SK-N-SH treated with all-trans-retinoic acid at 6 μM for 48 hours (cell line): Measurements from ENCODE around the gene CNDP1.

Experiments used
- ATAC-seq: fragments of 200-7000 bp; cut with Tn5 transposase; 3 replicates; pipeline ENCODE4 v1.9.1; 2020; ENCODE audit warnings: mild to moderate bottlenecking, moderate library complexity
- ARNTL ChIP-seq: fragments of 450-650 bp; formaldehyde crosslinking; IDR thresholded peaks from 2 replicates; pipeline ENCODE4 v1.5.0; 2020; ENCODE audit warnings: low read depth, mild to moderate bottlenecking, moderate library complexity, borderline replicate concordance
- BACH2 ChIP-seq: fragments of 250-450 bp; sonication (Bioruptor Pico); IDR thresholded peaks from 2 replicates; pipeline ENCODE4 v1.9.0; 2021; ENCODE audit warnings: mild to moderate bottlenecking, borderline replicate concordance
- CREB5 ChIP-seq: fragments of 250-450 bp; sonication (Bioruptor Pico); IDR thresholded peaks from 2 replicates; pipeline ENCODE4 v1.5.1; 2020; ENCODE audit warnings: low read depth, mild to moderate bottlenecking, moderate library complexity
- CSDC2 ChIP-seq: fragments of 250-450 bp; sonication (Bioruptor Pico); IDR thresholded peaks from 2 replicates; pipeline ENCODE4 v1.5.0; 2020; ENCODE audit warnings: mild to moderate bottlenecking, moderate library complexity
- ESRRG ChIP-seq: fragments of 250-450 bp; sonication (Bioruptor Pico); IDR thresholded peaks from 2 replicates; pipeline ENCODE4 v1.6.1; 2021; ENCODE audit warnings: mild to moderate bottlenecking
- ISL1 ChIP-seq: fragments of 250-450 bp; sonication (Bioruptor Pico); IDR thresholded peaks from 2 replicates; pipeline ENCODE4 v2.1.2; 2022; ENCODE audit warnings: mild to moderate bottlenecking, moderate library complexity
- OSR1 ChIP-seq: fragments of 250-450 bp; sonication (Bioruptor Pico); IDR thresholded peaks from 2 replicates; pipeline ENCODE4 v1.8.0; 2022; ENCODE audit warnings: moderate library complexity, mild to moderate bottlenecking, inconsistent platforms
- PATZ1 ChIP-seq: fragments of 250-450 bp; sonication (Bioruptor Pico); IDR thresholded peaks from 2 replicates; pipeline ENCODE4 v1.8.0; 2020; ENCODE audit warnings: mild to moderate bottlenecking, moderate library complexity, borderline replicate concordance
- POU6F1 ChIP-seq: fragments of 250-450 bp; sonication (Bioruptor Pico); IDR thresholded peaks from 2 replicates; pipeline ENCODE4 v1.8.0; 2021; ENCODE audit warnings: low read depth, mild to moderate bottlenecking, moderate library complexity, borderline replicate concordance
- PPARA ChIP-seq: fragments of 250-450 bp; sonication (Bioruptor Pico); IDR thresholded peaks from 2 replicates; pipeline ENCODE4 v1.5.0; 2020; ENCODE audit warnings: mild to moderate bottlenecking, borderline replicate concordance
- TCF4 ChIP-seq: fragments of 250-450 bp; sonication (Bioruptor Pico); IDR thresholded peaks from 2 replicates; pipeline ENCODE4 v1.8.0; 2021; ENCODE audit warnings: mild to moderate bottlenecking, moderate library complexity, borderline replicate concordance
- TSHZ2 ChIP-seq: fragments of 250-450 bp; sonication (Bioruptor Pico); IDR thresholded peaks from 2 replicates; pipeline ENCODE4 v1.5.0; 2020; ENCODE audit warnings: mild to moderate bottlenecking, moderate library complexity
- ZC3H10 ChIP-seq: fragments of 250-450 bp; sonication (Bioruptor Pico); IDR thresholded peaks from 2 replicates; pipeline ENCODE4 v1.5.1; 2021; ENCODE audit warnings: mild to moderate bottlenecking, moderate library complexity
- ZFP3 ChIP-seq: fragments of 250-450 bp; sonication (Bioruptor Pico); IDR thresholded peaks from 2 replicates; pipeline ENCODE4 v1.5.0; 2020; ENCODE audit warnings: mild to moderate bottlenecking, moderate library complexity
- ZFP30 ChIP-seq: fragments of 450-650 bp; formaldehyde crosslinking; IDR thresholded peaks from 2 replicates; pipeline ENCODE4 v1.5.0; 2022; ENCODE audit warnings: mild to moderate bottlenecking, moderate library complexity
- ZNF565 ChIP-seq: fragments of 450-650 bp; formaldehyde crosslinking; conservative IDR thresholded peaks from 2 replicates; pipeline ENCODE4 v1.5.0; 2020; ENCODE audit warnings: low read depth, mild to moderate bottlenecking, moderate library complexity

Gene CNDP1

GRCh38 chr18:74515620-74516231, 18.6 kb upstream of the CNDP1 start:
- no peak for ATAC-seq
- no peak for TF ChIP-seq TSHZ2 (CRISPR knock-in tag)
- TF ChIP-seq BACH2, result no peak
- TF ChIP-seq ZC3H10 (CRISPR knock-in tag), result no peak
- no peak for TF ChIP-seq ZNF565 (CRISPR knock-in tag)
- TF ChIP-seq ZFP3, result no peak
- no peak for TF ChIP-seq ESRRG (CRISPR knock-in tag)
- no peak for TF ChIP-seq PPARA (CRISPR knock-in tag)
- TF ChIP-seq POU6F1 (CRISPR knock-in tag), result no peak
- TF ChIP-seq TCF4 (CRISPR knock-in tag), result no peak

- TF ChIP-seq POU6F1 (CRISPR knock-in tag) (no peak), CSDC2 (no peak), TSHZ2 (CRISPR knock-in tag) (no peak), ZNF565 (CRISPR knock-in tag) (no peak), BACH2 (no peak), ESRRG (CRISPR knock-in tag) (no peak)
- ATAC-seq, result no peak
Measured at GRCh38 chr18:74516271-74517235, 17.7 kb upstream of the CNDP1 start.

- no peak for ATAC-seq
- no peak for TF ChIP-seq TSHZ2 (CRISPR knock-in tag)
- no peak for TF ChIP-seq TCF4 (CRISPR knock-in tag)
- no peak for TF ChIP-seq ZFP30 (CRISPR knock-in tag)
- TF ChIP-seq ARNTL (CRISPR knock-in tag), result no peak
- no peak for TF ChIP-seq ZFP3
- TF ChIP-seq PPARA (CRISPR knock-in tag), result no peak
- TF ChIP-seq CREB5 (CRISPR knock-in tag), result no peak
- no peak for TF ChIP-seq PATZ1 (CRISPR knock-in tag)
- no peak for TF ChIP-seq ESRRG (CRISPR knock-in tag)
- no peak for TF ChIP-seq OSR1
- no peak for TF ChIP-seq ISL1
- TF ChIP-seq POU6F1 (CRISPR knock-in tag), result no peak
Measured at GRCh38 chr18:74517236-74517630, 17.1 kb upstream of the CNDP1 start.
